A673 (cell line): ENCODE data around the gene C17orf50. TPM values are rescaled to one million over a fixed set of nuclear protein-coding genes. Genes with fewer than 3 reads are reported as not detected.

ENCODE experiments used
- BruUV-seq: library from RNA; stranded (reverse); fragments of 400-500 nt; replicated peaks from 2 replicates; lab custom pipeline; 2021; lab: Mats Ljungman, UMichigan
- CTCF ChIA-PET: fragments of 300-600 bp; sonication (Branson Sonifier 250); formaldehyde crosslinking; loops from one replicate; lab custom pipeline; 2022; ENCODE audit warnings: antibody characterized with exemption; lab: Charles Lee
- POLR2A ChIA-PET: fragments of 300-600 bp; sonication (Branson Sonifier 250); formaldehyde crosslinking; loops from one replicate; lab custom pipeline; 2022; ENCODE audit warnings: antibody characterized with exemption; ENCODE audit not compliant: low non-redundant PET; lab: Charles Lee
- DNase-seq: peaks from one replicate; pipeline ENCODE4 v3.0.0-alpha.2; 2015; ENCODE audit warnings: low spot score
- H3K27ac ChIP-seq: fragments of 200-600 bp; sonication (generic); 2 replicates; pipeline ENCODE4 v1.5.1; 2016; ENCODE audit warnings: mixed run types, low read depth, mild to moderate bottlenecking, mixed read lengths, antibody characterized with exemption, low read length; ENCODE audit not compliant: poor library complexity, severe bottlenecking
- H3K27me3 ChIP-seq: fragments of 200-600 bp; sonication (generic); replicated peaks from 2 replicates; pipeline ENCODE4 v1.6.1; 2017; ENCODE audit warnings: mixed run types, low read depth, mild to moderate bottlenecking, mixed read lengths, antibody characterized with exemption, low read length; ENCODE audit not compliant: insufficient read depth, poor library complexity
- H3K36me3 ChIP-seq: fragments of 200-600 bp; sonication (generic); 2 replicates; pipeline ENCODE4 v1.6.1; 2016; ENCODE audit warnings: mixed run types, mild to moderate bottlenecking, mixed read lengths, antibody characterized with exemption, low read length; ENCODE audit not compliant: insufficient read depth, poor library complexity, severe bottlenecking
- H3K4me1 ChIP-seq: fragments of 200-600 bp; sonication (generic); 2 replicates; pipeline ENCODE4 v1.6.1; 2017; ENCODE audit warnings: mixed run types, mild to moderate bottlenecking, mixed read lengths, antibody characterized with exemption, low read length; ENCODE audit not compliant: insufficient read depth, poor library complexity, severe bottlenecking
- H3K4me3 ChIP-seq: fragments of 200-600 bp; sonication (generic); 2 replicates; pipeline ENCODE4 v1.5.1; 2016; ENCODE audit warnings: low read depth, mixed run types, mild to moderate bottlenecking, mixed read lengths, low read length; ENCODE audit not compliant: poor library complexity, severe bottlenecking
- H3K9me3 ChIP-seq: fragments of 200-600 bp; sonication (generic); 2 replicates; pipeline ENCODE4 v1.6.1; 2016; ENCODE audit warnings: mixed run types, low read depth, mild to moderate bottlenecking, mixed read lengths, antibody characterized with exemption, low read length; ENCODE audit not compliant: poor library complexity, severe bottlenecking
- CTCF ChIP-seq: fragments of 300-800, 200-600 bp; sonication (generic); conservative IDR thresholded peaks from 2 replicates; pipeline ENCODE4 v1.5.1; 2017; ENCODE audit warnings: low read depth, mild to moderate bottlenecking, antibody characterized with exemption, low read length, moderate library complexity, mixed read lengths
- EZH2 ChIP-seq: fragments of 200-600 bp; sonication (generic); IDR thresholded peaks from 2 replicates; pipeline ENCODE4 v1.6.1; 2017; ENCODE audit warnings: borderline replicate concordance, low read depth, mild to moderate bottlenecking, mixed read lengths, antibody characterized with exemption, low read length; ENCODE audit not compliant: poor library complexity, severe bottlenecking
- intact Hi-C: fragments of 100-400 bp; cut with micrococcal nuclease; formaldehyde crosslinking; loops from one replicate; pipeline ENCODE4 v1.10.0; 2022; ENCODE audit not compliant: unreplicated experiment
- total RNA-seq: library from RNA; stranded (reverse); gene quantifications from 2 replicates; pipeline ENCODE4 v1.2.3, GENCODE V29; 2021

C17orf50 gene
- total RNA-seq, 1 experiment from 2014 or later: not detected

GRCh38 chr17:35788477-35789368, 28.0 kb downstream of the C17orf50 start:
- Histone ChIP-seq H3K36me3 (no peaks in the 10 kb centered on the region), H3K27ac (no peak overlapping the region), H3K4me1 (no peaks in the 10 kb centered on the region), H3K9me3 (no peaks in the 10 kb centered on the region), H3K27me3 (no peaks in the 10 kb centered on the region), H3K4me3 (no peak overlapping the region)
- intact Hi-C loops: no loop called here
- CTCF ChIA-PET: no interaction called here
- BruUV-seq: no TSS peak
- POLR2A ChIA-PET: no interaction called here
- no peak for DNase-seq
- no peak for TF ChIP-seq CTCF
- no peak for TF ChIP-seq EZH2

GRCh38 chr17:35790841-35791240, 30.2 kb downstream of the C17orf50 start:
- intact Hi-C loops: no loop called here
- H3K4me3 ChIP-seq: no peak overlapping the region
- no peak overlapping the region for H3K27ac ChIP-seq
- CTCF ChIA-PET: no interaction called here
- H3K4me1 ChIP-seq: no peaks in the 10 kb centered on the region
- H3K36me3 ChIP-seq: no peaks in the 10 kb centered on the region
- DNase-seq: no peak
- TF ChIP-seq EZH2: no peak
- no peak for TF ChIP-seq CTCF
- no TSS peak for BruUV-seq
- no peaks in the 10 kb centered on the region for H3K27me3 ChIP-seq
- POLR2A ChIA-PET: no interaction called here
- no peaks in the 10 kb centered on the region for H3K9me3 ChIP-seq

GRCh38 chr17:35791681-35792350, 31.1 kb downstream of the C17orf50 start:
- Histone ChIP-seq H3K4me1 (no peaks in the 10 kb centered on the region), H3K27me3 (no peaks in the 10 kb centered on the region), H3K36me3 (no peaks in the 10 kb centered on the region), H3K27ac (no peak overlapping the region), H3K9me3 (no peaks in the 10 kb centered on the region), H3K4me3 (no peak overlapping the region)
- DNase-seq: no peak
- POLR2A ChIA-PET: no interaction called here
- no TSS peak for BruUV-seq
- intact Hi-C loops: no loop called here
- CTCF ChIA-PET: no interaction called here
- TF ChIP-seq CTCF (no peak), EZH2 (no peak)
